ENCODE data around the gene MAN2A1.

DNA sequence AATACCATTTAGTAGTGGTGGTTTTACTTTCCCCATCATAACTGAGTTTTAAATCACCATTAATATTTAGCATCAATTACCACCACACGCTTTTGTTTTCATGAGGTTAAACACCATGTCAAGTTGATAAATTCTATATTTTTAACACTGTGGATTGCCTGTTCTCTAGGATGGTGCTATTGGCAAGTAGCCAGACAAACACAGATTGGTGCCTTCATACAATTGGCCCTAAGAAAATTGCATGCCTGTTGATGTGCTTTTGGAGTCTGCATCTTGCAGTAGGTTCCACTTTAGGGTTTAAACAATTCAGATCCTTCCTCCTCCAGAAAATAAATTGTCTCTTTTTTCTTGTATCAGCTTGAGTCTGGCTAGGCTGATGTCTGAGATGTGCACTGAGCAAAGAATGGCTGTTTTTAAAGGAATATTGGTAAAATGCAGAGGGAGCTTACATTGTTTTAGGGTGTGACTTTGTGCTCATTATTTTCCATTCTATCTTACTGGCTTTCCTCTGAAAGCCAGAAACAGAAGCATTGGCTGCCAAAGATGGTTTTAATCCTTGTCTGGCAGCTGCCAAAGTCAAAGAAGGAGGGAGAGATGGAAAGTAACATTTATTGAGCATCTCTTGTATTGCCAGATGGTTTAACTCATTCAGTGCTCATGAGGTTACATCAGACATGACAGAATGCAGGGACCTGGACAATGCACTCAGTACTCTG lies 19.6 kb upstream of the MAN2A1 start:
- TF ChIP-seq, protein P1, sequence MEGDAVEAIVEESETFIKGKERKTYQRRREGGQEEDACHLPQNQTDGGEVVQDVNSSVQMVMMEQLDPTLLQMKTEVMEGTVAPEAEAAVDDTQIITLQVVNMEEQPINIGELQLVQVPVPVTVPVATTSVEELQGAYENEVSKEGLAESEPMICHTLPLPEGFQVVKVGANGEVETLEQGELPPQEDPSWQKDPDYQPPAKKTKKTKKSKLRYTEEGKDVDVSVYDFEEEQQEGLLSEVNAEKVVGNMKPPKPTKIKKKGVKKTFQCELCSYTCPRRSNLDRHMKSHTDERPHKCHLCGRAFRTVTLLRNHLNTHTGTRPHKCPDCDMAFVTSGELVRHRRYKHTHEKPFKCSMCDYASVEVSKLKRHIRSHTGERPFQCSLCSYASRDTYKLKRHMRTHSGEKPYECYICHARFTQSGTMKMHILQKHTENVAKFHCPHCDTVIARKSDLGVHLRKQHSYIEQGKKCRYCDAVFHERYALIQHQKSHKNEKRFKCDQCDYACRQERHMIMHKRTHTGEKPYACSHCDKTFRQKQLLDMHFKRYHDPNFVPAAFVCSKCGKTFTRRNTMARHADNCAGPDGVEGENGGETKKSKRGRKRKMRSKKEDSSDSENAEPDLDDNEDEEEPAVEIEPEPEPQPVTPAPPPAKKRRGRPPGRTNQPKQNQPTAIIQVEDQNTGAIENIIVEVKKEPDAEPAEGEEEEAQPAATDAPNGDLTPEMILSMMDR (IDR thresholded peaks at IDR 0.05; ENCODE audit: low read length): no peak
- TF ChIP-seq EZH2 (IDR thresholded peaks at IDR 0.05; ENCODE audit: borderline replicate concordance, low read length): no peak
